OCI-M2 (cell line): ENCODE results near the gene ZC3H18.
"Not testable (repeated sequence)": the region's sequence is repeated elsewhere in the genome, so short reads cannot be mapped to it uniquely, and the experiment has no call there.

Source experiments
- DNase-seq: peaks from one replicate; lab custom pipeline; 2025; ENCODE audit not compliant: unreplicated experiment; lab: John Stamatoyannopoulos, UW

The ZC3H18 gene

GRCh38 chr16:88651989-88652761, 82.0 kb downstream of the ZC3H18 start:
- no peak for DNase-seq

- no peak for DNase-seq
These were observed 82.5 kb downstream of the ZC3H18 start for GRCh38 chr16:88652762-88653063.

DNA sequence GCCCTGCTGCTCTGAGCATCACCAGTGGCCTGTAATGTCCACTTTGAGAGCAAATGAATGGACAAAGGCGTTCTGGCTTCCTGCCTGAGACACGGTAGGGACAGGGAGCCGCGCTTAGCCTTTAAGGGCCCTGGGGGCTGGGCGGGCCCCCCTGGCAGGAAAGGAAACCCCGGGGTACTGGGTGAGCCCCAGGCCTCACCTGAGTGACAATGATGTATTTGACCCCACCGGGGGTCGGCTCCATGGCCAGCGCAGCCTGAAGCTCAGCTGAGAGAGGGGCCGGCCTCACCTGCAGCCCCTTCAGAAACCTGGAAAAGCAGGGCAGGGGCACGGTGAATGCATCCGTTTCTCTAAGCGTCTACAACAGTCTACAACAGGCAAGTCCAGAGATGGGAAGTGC, 82.9 kb downstream of the ZC3H18 start:
- DNase-seq = no peak

DNA sequence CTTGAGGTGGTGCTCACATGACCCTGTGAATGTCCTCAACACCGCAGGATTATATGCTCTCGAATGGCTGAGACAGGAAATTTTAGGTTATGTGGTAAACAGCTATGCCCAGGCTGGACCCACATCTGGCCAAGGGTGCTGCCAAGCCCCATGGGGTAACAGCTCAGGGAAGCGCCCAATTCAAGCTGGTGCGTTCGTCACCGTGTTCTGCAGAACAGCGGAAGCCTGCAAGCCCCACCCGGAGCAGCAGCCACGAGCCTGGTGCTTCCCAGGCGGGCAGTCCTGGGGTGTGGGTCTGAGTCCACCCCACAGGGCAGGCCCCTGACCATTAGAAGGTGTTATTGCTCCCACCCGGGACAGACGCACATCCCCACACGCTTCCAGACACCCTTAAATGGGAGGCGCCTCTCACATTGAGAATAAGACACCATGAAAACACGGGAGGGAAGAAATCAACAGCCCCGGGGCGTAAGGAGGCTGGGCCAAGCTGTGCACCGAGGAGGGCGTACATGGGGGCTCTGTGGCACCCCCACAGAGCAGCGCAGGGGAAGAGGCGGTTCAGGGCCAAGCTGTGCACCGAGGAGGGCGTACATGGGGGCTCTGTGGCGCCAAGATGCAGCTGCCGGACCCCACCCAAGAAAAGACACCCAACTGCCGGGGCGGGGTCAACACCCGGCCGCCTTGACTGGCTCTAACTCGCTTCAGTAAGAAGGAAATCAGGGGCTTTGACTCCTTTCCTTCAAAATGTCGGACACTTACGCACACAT, 83.6 kb downstream of the ZC3H18 start:
- DNase-seq = no peak

DNA sequence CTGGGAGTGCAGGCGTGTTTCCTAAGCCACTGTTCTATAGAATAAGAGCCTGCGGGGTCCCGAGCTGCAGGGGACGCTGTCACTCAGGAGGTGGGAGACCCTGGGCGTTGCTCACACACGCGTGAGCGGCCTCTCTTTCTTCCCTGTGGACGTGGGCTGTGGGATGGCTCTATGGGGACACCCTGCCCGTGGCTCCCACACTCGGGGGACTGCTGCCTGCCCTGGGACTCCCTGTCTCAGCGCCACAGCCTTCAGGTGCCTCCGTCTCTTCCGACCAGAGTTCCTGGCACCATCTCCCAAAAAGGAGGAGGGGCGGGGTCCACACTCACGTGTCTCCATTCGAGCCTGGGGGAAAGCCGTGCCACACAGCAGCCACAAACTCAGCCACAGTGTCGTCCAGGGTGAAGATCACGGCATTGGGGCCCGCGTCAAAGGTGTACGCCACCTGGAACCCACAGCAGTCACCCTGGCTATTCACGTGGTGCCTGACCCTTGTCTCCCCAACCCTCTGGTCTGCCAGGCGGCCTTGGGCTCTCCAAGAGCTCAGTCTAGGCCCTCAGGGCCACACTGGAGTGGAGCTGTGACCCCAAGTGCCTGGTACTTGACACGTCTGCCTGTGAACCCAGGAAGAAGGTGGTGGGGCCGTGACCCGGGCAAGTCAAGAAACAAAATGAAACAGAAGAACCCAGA, 84.3 kb downstream of the ZC3H18 start:
- DNase-seq = no peak

GRCh38 chr16:88655053-88655732, 85.0 kb downstream of the ZC3H18 start:
- DNase-seq = no peak

- no peak for DNase-seq
These were observed 85.6 kb downstream of the ZC3H18 start for GRCh38 chr16:88655733-88656281.

GRCh38 chr16:88656291-88656980, 86.2 kb downstream of the ZC3H18 start:
- no peak for DNase-seq

DNA sequence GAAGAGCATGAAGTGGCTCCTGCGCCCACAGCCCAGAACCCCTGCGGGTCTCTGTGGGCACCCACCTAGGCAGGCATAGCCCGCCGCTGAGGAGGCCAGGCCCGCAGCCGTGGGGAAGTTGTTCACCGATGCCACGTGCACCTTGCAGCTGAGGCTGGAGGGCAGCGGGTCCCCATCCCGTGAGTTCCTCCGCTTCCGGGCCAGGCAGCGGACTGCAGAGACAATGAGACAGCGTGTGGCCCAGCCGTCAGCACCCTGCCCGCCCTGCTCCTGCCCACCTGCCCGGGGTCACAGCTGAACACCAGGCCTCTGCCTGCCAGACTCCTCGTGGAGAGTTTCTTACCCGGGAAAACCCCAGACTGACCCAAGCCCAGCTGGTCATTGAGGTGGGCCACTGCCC, 87.2 kb downstream of the ZC3H18 start:
- DNase-seq = no peak

DNA sequence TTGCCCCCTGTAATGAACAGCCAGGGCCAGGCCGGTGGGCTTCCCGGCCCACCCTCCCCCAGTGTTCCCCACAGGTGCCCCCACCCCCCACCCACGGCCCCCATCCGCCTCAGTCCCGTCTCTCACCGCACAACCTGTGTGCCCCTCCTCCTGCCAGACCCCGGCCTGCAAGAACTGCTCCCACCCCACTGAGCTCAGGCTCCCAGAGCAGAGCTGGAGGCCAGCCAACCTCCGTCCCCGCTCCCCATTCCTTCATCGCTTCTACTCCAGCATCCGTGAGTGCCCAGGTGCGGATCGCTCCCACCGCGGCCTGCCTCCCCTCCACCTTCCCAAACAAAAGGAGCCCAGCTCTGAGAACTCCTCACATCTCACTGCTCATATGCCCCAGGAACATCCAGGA, 88.5 kb downstream of the ZC3H18 start:
- no peak for DNase-seq

DNA sequence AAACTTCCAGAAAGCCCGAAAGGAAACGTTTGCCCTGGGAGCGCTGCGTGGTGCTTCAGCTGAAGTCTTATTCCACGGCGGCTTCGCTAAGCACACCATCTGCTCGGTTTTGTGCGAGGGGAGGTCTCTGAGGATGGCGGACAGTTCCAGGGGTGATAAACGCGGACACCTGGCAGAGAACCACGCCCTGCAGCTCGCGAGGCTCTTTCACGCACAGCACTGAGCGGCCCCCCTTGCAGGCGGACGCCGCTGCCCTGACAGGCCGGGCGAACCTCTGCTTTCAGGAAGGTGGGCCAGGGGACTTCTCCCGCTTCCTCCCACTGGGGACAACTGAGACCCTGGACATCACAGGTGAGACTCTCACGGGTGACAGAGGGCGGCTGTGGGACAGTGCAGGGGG, 89.0 kb downstream of the ZC3H18 start:
- no peak for DNase-seq

DNA sequence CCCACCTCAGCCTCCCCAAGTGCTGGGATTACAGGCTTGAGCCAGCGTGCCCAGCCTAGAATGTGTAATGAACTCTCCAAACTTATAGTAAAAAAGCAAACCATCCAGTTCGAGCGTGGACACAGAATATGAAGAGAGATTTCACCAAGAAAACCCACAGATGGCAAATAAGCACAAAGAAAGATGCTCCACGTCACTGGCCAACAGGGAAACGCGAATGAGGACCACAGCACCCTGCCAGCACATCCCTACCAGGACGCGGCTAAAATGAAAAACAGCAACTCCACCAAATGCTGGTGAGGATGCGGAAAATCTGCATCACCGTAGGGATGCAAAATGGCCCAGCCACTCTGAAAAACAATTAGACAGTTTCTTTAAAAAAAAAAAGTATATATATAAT, 91.3 kb downstream of the ZC3H18 start:
- no peak for DNase-seq

DNA sequence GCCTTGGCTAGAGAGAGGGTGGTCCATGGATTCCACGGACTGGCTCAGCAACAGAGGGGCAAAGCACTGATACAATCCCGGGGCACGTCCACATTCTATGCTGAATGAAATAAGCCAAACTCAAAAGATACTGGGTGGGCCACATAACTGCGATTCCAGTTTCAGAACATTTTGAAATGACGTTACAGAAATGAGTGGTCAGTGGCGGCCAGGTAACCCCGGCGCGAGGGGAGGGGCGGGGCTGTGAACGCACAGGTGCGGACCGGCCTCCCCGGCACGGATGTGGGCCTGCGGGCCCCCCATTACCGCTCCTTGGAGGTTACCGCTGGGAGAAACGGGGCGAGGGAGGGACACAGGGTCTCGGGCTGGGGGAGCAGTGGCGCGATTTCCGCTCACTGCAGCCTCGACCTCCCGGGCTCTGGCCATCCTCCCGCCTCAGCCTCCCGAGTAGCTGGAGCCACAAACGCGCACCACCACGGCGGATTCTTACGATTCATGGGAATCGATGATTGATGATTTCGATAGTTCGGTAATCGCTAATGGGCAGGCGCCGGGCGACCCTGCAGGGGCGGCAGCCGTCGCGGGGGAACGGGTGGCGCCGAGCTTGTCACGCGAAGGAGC, 92.1 kb downstream of the ZC3H18 start:
- no peak for DNase-seq

GRCh38 chr16:88662843-88663606, 92.8 kb downstream of the ZC3H18 start, which contains the start of gene MVD:
Gene MVD, minus strand, starts transcription at chr16:88663091. Its CDS starts 11 bp downstream, at chr16:88663080.
- peak; percentile 73 for DNase-seq

- no peak for DNase-seq
These were observed 94.9 kb downstream of the ZC3H18 start for GRCh38 chr16:88665148-88665547.

DNA sequence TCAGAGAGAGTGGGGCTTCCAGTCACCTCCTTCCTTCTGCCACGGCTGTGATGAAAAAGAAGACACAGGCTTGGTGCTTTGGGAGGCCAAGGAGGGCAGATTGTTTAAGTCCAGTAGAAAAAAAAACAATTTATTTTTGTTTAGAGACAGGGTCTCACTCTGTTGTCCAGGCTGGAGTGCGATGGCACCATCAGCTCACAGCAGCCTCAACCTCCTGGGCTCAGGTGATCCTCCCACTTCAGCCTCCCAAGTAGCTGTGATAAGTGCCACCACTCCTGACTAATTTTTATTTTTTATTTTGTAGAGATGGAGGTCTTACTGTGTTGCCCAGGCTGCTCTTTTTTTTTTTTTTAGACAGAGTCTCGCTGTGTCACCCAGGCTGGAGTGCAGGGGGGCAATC, 95.4 kb downstream of the ZC3H18 start:
- DNase-seq = no peak

DNA sequence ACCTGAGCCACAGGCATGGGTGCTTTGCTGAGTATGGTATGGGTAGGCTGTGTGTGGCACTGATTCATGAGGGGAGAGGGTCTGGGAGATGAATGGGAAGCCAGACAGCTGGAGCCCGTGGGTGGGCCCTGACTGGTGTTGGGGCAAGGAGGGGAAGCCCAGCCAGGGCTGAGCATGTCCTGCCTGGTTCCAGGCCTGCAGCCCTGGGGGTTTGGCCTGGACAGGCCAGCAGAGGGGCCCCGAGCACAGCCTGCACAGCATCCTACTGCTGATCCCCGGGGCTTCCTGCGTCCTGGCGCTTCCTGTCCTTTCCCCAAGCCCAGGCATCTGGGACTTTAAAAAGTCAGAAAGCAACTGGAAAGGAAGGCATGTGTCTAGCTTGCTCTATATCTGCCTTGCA, 97.3 kb downstream of the ZC3H18 start:
- DNase-seq = no peak

- not testable (repeated sequence) for DNase-seq
These were observed 99.3 kb downstream of the ZC3H18 start for GRCh38 chr16:88669493-88669892.

DNA sequence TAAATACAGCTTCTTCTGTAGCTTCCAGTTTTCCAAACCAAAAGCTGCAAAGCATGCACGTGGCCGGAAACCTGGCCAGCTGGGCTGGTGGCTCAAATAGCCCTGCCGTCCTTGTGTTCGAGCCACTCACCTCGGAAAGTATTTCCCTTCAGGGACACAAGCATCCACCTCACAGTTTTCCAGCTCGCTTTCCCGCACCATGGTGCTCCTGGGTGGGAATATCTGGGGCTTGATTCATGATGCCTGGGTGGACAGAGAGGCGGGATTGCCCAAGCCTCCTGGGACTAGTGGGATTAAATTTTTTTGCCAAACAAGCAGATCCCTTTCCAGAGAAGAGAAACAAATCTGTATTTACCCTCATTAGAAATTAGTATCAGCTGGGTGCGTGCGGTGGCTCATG, 99.8 kb downstream of the ZC3H18 start:
- no peak for DNase-seq
